Esophagus squamous epithelium (tissue), 4 donors: ENCODE data around the gene OPN5.

ENCODE experiments used
- POLR2A ChIP-seq, 4 donors: fragments of 450-650 bp; IDR thresholded peaks; one replicate each; pipeline ENCODE4 v1.6.1; 2017; ENCODE audit warnings: antibody characterized with exemption in 4 of 4, mild to moderate bottlenecking in 4 of 4, moderate library complexity in 3 of 4
- TF ChIP-seq, protein P1 (sequence below), 6 experiments: fragments of 450-650 bp in 4 of 6; fragments of 200-600 bp in 2 of 6; sonication (generic) in 2 of 6; IDR thresholded peaks; one replicate each; pipeline ENCODE4 v1.5.1; 2016 to 2019; ENCODE audit warnings: antibody characterized with exemption in 6 of 6, mild to moderate bottlenecking in 4 of 6, moderate library complexity in 4 of 6

DNA sequence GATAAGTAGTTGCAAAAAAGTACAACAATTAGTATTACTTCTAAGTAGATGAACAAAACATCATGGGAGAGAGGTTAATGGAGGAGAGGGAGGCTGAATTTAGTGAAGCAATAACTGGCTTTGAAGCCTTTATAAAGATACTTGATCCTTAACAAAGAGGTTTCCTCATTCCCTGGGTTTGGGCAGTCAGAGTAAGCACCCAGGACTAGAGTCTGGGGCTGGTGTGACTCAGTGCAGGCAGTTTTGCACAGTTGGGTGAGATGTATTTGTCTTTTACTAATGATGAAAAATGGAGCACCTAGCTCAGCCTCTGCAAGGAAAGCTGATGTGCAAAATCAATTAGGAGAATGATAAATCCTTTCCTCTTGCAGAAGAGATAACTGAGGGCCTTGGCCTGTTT is 11.8 kb upstream of the OPN5 start:
- no peak for TF ChIP-seq POLR2A (IDR thresholded peaks at IDR 0.05)
- TF ChIP-seq, protein P1, sequence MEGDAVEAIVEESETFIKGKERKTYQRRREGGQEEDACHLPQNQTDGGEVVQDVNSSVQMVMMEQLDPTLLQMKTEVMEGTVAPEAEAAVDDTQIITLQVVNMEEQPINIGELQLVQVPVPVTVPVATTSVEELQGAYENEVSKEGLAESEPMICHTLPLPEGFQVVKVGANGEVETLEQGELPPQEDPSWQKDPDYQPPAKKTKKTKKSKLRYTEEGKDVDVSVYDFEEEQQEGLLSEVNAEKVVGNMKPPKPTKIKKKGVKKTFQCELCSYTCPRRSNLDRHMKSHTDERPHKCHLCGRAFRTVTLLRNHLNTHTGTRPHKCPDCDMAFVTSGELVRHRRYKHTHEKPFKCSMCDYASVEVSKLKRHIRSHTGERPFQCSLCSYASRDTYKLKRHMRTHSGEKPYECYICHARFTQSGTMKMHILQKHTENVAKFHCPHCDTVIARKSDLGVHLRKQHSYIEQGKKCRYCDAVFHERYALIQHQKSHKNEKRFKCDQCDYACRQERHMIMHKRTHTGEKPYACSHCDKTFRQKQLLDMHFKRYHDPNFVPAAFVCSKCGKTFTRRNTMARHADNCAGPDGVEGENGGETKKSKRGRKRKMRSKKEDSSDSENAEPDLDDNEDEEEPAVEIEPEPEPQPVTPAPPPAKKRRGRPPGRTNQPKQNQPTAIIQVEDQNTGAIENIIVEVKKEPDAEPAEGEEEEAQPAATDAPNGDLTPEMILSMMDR (IDR thresholded peaks at IDR 0.05): no peak
